SK-N-SH treated with all-trans-retinoic acid at 6 μM for 48 hours (cell line): ENCODE results near the gene PARS2.

Experiments used
- ATAC-seq: fragments of 200-7000 bp; cut with Tn5 transposase; 3 replicates; pipeline ENCODE4 v1.9.1; 2020; ENCODE audit warnings: mild to moderate bottlenecking, moderate library complexity
- ARNTL ChIP-seq: fragments of 450-650 bp; formaldehyde crosslinking; IDR thresholded peaks from 2 replicates; pipeline ENCODE4 v1.5.0; 2020; ENCODE audit warnings: low read depth, mild to moderate bottlenecking, moderate library complexity, borderline replicate concordance
- BACH2 ChIP-seq: fragments of 250-450 bp; sonication (Bioruptor Pico); IDR thresholded peaks from 2 replicates; pipeline ENCODE4 v1.9.0; 2021; ENCODE audit warnings: mild to moderate bottlenecking, borderline replicate concordance
- CREB5 ChIP-seq: fragments of 250-450 bp; sonication (Bioruptor Pico); IDR thresholded peaks from 2 replicates; pipeline ENCODE4 v1.5.1; 2020; ENCODE audit warnings: low read depth, mild to moderate bottlenecking, moderate library complexity
- CSDC2 ChIP-seq: fragments of 250-450 bp; sonication (Bioruptor Pico); IDR thresholded peaks from 2 replicates; pipeline ENCODE4 v1.5.0; 2020; ENCODE audit warnings: mild to moderate bottlenecking, moderate library complexity
- CSRNP3 ChIP-seq: fragments of 250-450 bp; sonication (Bioruptor Pico); IDR thresholded peaks from 2 replicates; pipeline ENCODE4 v1.5.1; 2021; ENCODE audit warnings: mild to moderate bottlenecking, moderate library complexity
- ESRRG ChIP-seq: fragments of 250-450 bp; sonication (Bioruptor Pico); IDR thresholded peaks from 2 replicates; pipeline ENCODE4 v1.6.1; 2021; ENCODE audit warnings: mild to moderate bottlenecking
- GLIS3 ChIP-seq: fragments of 250-450 bp; sonication (Bioruptor Pico); IDR thresholded peaks from 2 replicates; pipeline ENCODE4 v1.5.0; 2020; ENCODE audit warnings: mild to moderate bottlenecking, moderate library complexity
- POU6F1 ChIP-seq: fragments of 250-450 bp; sonication (Bioruptor Pico); IDR thresholded peaks from 2 replicates; pipeline ENCODE4 v1.8.0; 2021; ENCODE audit warnings: low read depth, mild to moderate bottlenecking, moderate library complexity, borderline replicate concordance
- PPARA ChIP-seq: fragments of 250-450 bp; sonication (Bioruptor Pico); IDR thresholded peaks from 2 replicates; pipeline ENCODE4 v1.5.0; 2020; ENCODE audit warnings: mild to moderate bottlenecking, borderline replicate concordance
- RARB ChIP-seq: fragments of 250-450 bp; sonication (Bioruptor Pico); IDR thresholded peaks from 2 replicates; pipeline ENCODE4 v1.8.0; 2021; ENCODE audit warnings: mild to moderate bottlenecking, moderate library complexity
- SNAI2 ChIP-seq: fragments of 250-450 bp; sonication (Bioruptor Pico); IDR thresholded peaks from 2 replicates; pipeline ENCODE4 v1.5.0; 2020; ENCODE audit warnings: mild to moderate bottlenecking, moderate library complexity
- TCF4 ChIP-seq: fragments of 250-450 bp; sonication (Bioruptor Pico); IDR thresholded peaks from 2 replicates; pipeline ENCODE4 v1.8.0; 2021; ENCODE audit warnings: mild to moderate bottlenecking, moderate library complexity, borderline replicate concordance
- TOX ChIP-seq: fragments of 250-450 bp; sonication (Bioruptor Pico); IDR thresholded peaks from 2 replicates; pipeline ENCODE4 v1.8.0; 2021; ENCODE audit warnings: mild to moderate bottlenecking, moderate library complexity, borderline replicate concordance
- TSHZ2 ChIP-seq: fragments of 250-450 bp; sonication (Bioruptor Pico); IDR thresholded peaks from 2 replicates; pipeline ENCODE4 v1.5.0; 2020; ENCODE audit warnings: mild to moderate bottlenecking, moderate library complexity
- ZC3H10 ChIP-seq: fragments of 250-450 bp; sonication (Bioruptor Pico); IDR thresholded peaks from 2 replicates; pipeline ENCODE4 v1.5.1; 2021; ENCODE audit warnings: mild to moderate bottlenecking, moderate library complexity
- ZFP3 ChIP-seq: fragments of 250-450 bp; sonication (Bioruptor Pico); IDR thresholded peaks from 2 replicates; pipeline ENCODE4 v1.5.0; 2020; ENCODE audit warnings: mild to moderate bottlenecking, moderate library complexity
- ZFP30 ChIP-seq: fragments of 450-650 bp; formaldehyde crosslinking; IDR thresholded peaks from 2 replicates; pipeline ENCODE4 v1.5.0; 2022; ENCODE audit warnings: mild to moderate bottlenecking, moderate library complexity
- ZNF565 ChIP-seq: fragments of 450-650 bp; formaldehyde crosslinking; conservative IDR thresholded peaks from 2 replicates; pipeline ENCODE4 v1.5.0; 2020; ENCODE audit warnings: low read depth, mild to moderate bottlenecking, moderate library complexity

Gene PARS2

GRCh38 chr1:54763816-54764132 is 549 bp downstream of the PARS2 start (continued):
- TF ChIP-seq POU6F1: no peak
- TF ChIP-seq TOX (CRISPR knock-in tag): no peak
- no peak for TF ChIP-seq ZNF565 (CRISPR knock-in tag)
- no peak for TF ChIP-seq TCF4
- TF ChIP-seq CSRNP3: no peak
- TF ChIP-seq SNAI2 (CRISPR knock-in tag): no peak

GRCh38 chr1:54758678-54759348 is 5.5 kb downstream of the PARS2 start:
- no peak for ATAC-seq

GRCh38 chr1:54757833-54758232 is 6.5 kb downstream of the PARS2 start:
- ATAC-seq: no peak
- TF ChIP-seq CREB5: no peak
- no peak for TF ChIP-seq ZFP3
- no peak for TF ChIP-seq PPARA (CRISPR knock-in tag)
- no peak for TF ChIP-seq CSDC2 (CRISPR knock-in tag)
- no peak for TF ChIP-seq ESRRG (CRISPR knock-in tag)
- no peak for TF ChIP-seq TSHZ2 (CRISPR knock-in tag)
- no peak for TF ChIP-seq SNAI2 (CRISPR knock-in tag)
- no peak for TF ChIP-seq TCF4

More at GRCh38 chr1:54758678-54759348, 5.5 kb downstream of the PARS2 start:
- no peak for TF ChIP-seq BACH2 (CRISPR knock-in tag)
- TF ChIP-seq RARB (CRISPR knock-in tag): no peak
- no peak for TF ChIP-seq ZC3H10 (CRISPR knock-in tag)
- TF ChIP-seq TSHZ2 (CRISPR knock-in tag): no peak
- no peak for TF ChIP-seq PPARA (CRISPR knock-in tag)
- TF ChIP-seq ZFP30 (CRISPR knock-in tag): no peak
- TF ChIP-seq CREB5: no peak
- TF ChIP-seq POU6F1: no peak
- TF ChIP-seq GLIS3 (CRISPR knock-in tag): no peak
- no peak for TF ChIP-seq SNAI2 (CRISPR knock-in tag)
- TF ChIP-seq TOX (CRISPR knock-in tag): no peak
- TF ChIP-seq ARNTL (CRISPR knock-in tag): no peak
